AG09309 (cell line): ENCODE results near the gene KRTAP16-1.

Experiments
- DNase-seq: peaks from one replicate; pipeline ENCODE4 v3.0.0-alpha.2; 2010; ENCODE audit warnings: low read depth
- H3K4me3 ChIP-seq: 2 replicates; pipeline ENCODE4 v1.5.1; 2011; ENCODE audit warnings: mild to moderate bottlenecking, low read depth, low read length, moderate library complexity; ENCODE audit not compliant: control insufficient read depth
- CTCF ChIP-seq: IDR thresholded peaks from 2 replicates; pipeline ENCODE4 v1.5.1; 2011; ENCODE audit warnings: mild to moderate bottlenecking, low read depth, low read length, inconsistent platforms; ENCODE audit not compliant: insufficient read depth, control insufficient read depth; ENCODE audit errors: missing control alignments

Gene KRTAP16-1

GRCh38 chr17:41345992-41346391, 36.9 kb upstream of the KRTAP16-1 start:
- no peak overlapping the region for H3K4me3 ChIP-seq
- DNase-seq = no peak
- no peak for TF ChIP-seq CTCF

- no peak overlapping the region for H3K4me3 ChIP-seq
- TF ChIP-seq CTCF = no peak
- DNase-seq = no peak
Observed at GRCh38 chr17:41343029-41343428, 33.9 kb upstream of the KRTAP16-1 start.

GRCh38 chr17:41340934-41341861, 32.1 kb upstream of the KRTAP16-1 start:
- no peak for TF ChIP-seq CTCF
- no peak overlapping the region for H3K4me3 ChIP-seq
- no peak for DNase-seq

GRCh38 chr17:41340494-41340893, 31.4 kb upstream of the KRTAP16-1 start:
- no peak for DNase-seq
- no peak for TF ChIP-seq CTCF
- no peak overlapping the region for H3K4me3 ChIP-seq

GRCh38 chr17:41339571-41340172, 30.6 kb upstream of the KRTAP16-1 start:
- no peak for DNase-seq
- H3K4me3 ChIP-seq = no peak overlapping the region
- TF ChIP-seq CTCF = no peak

GRCh38 chr17:41338961-41339485, 29.9 kb upstream of the KRTAP16-1 start:
- no peak for TF ChIP-seq CTCF
- no peak overlapping the region for H3K4me3 ChIP-seq
- no peak for DNase-seq
